Superior temporal gyrus (tissue), 1 donor: ENCODE results near the gene C11orf24.

Experiments used
- DNase-seq: peaks from one replicate; pipeline ENCODE4 v3.0.0-alpha.2; 2016; ENCODE audit errors: extremely low spot score

The C11orf24 gene

GRCh38 chr11:68270196-68271022 is 1.4 kb downstream of the C11orf24 start:
- DNase-seq = no peak

- no peak for DNase-seq
Measured at GRCh38 chr11:68269414-68270081, 2.2 kb downstream of the C11orf24 start.

GRCh38 chr11:68267881-68268240 is 3.9 kb downstream of the C11orf24 start:
- DNase-seq = no peak

- DNase-seq = no peak
Measured at GRCh38 chr11:68266936-68267880, 4.6 kb downstream of the C11orf24 start.

- DNase-seq = peak; percentile 63
Measured at GRCh38 chr11:68266121-68266891, 5.5 kb downstream of the C11orf24 start.

GRCh38 chr11:68264741-68265540 is 6.8 kb downstream of the C11orf24 start:
- no peak for DNase-seq

GRCh38 chr11:68264244-68264643 is 7.5 kb downstream of the C11orf24 start:
- DNase-seq = no peak

- no peak for DNase-seq
Measured at GRCh38 chr11:68263444-68264035, 8.2 kb downstream of the C11orf24 start.

GRCh38 chr11:68262544-68262827 is 9.3 kb downstream of the C11orf24 start:
- no peak for DNase-seq

- DNase-seq = no peak
Measured at GRCh38 chr11:68261749-68262543, 9.8 kb downstream of the C11orf24 start.

GRCh38 chr11:68261006-68261405 is 10.8 kb downstream of the C11orf24 start:
- no peak for DNase-seq

- DNase-seq = no peak
Measured at GRCh38 chr11:68260484-68260883, 11.3 kb downstream of the C11orf24 start.

- no peak for DNase-seq
Measured at GRCh38 chr11:68259122-68259959, 12.4 kb downstream of the C11orf24 start.

- no peak for DNase-seq
Measured at GRCh38 chr11:68258363-68258765, 13.4 kb downstream of the C11orf24 start.

- DNase-seq = peak; percentile 99
Measured at GRCh38 chr11:68257477-68258362, 14.1 kb downstream of the C11orf24 start.

- DNase-seq = no peak
Measured at GRCh38 chr11:68256331-68256741, 15.4 kb downstream of the C11orf24 start.

GRCh38 chr11:68255526-68255925 is 16.2 kb downstream of the C11orf24 start:
- no peak for DNase-seq

GRCh38 chr11:68254421-68254820 is 17.4 kb downstream of the C11orf24 start:
- no peak for DNase-seq
